Measurements from ENCODE around the gene BCL2L12. TPM values are rescaled to one million over a fixed set of nuclear protein-coding genes. Genes with fewer than 3 reads are reported as not detected.

BCL2L12 gene
- total RNA-seq, 2 experiments from 2014 or later: 63.4 to 64.6 TPM

DNA sequence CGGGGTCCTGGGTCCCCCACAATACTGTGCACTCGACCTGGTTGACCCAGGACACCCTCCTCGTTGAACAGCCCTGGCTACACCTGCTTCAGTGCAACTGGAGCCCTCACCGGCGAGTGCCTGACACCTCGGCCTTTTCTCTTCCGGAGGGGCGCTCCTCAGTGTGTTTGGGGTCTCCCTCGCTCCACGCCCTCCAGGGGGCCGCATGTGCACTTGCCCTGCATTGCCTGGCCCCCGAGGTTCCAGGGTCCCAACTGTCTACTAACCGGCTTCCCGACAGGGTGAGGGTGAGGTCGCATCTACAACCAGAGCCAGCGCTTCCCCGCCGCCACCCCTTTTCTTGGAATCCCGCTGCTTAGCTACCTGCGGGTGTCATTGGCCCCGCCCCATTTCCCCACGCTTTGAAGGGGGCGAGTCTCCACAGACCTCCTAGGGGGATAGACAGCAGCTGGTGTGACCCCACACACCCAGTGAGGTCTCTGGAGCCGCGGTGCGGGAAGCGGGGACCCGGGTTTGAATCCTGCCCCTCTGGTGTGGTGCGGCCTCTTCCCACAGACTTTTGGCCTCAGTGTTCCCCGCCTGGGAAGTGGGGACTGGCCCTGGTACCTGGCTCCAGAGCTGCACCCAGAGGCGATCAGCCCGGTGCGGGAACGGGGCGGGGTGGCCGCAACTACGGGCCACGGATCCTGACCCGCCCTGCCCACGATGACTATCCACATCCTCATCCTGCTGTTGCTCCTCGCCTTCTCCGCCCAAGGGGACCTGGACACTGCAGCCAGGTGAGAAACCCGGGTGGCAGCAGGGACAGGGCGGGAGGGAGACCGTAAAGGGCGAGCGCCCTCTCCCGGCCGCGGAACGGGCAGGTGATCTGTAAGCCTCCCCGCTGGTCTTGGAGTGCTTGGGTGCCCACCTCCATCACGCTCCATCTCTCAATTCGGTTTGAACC lies 23.7 kb downstream of the BCL2L12 start, which contains the start of gene ADM5:
ADM5 (plus strand) TSS at position 462 of the 946 bp plus-strand sequence; CDS start at position 706, 244 bp downstream.
- Mint-ChIP-seq H3K9me3 (no peaks in the 10 kb centered on the region), H3K27me3 (peaks cover 14% of the 10 kb centered on the region), H3K4me3 (no peak within 1 kb of the TSS), H3K4me1 (ENCODE audit: low read depth) (peaks cover 26% of the 10 kb centered on the region), H3K36me3 (ENCODE audit: low read depth) (peaks cover 35% of the 10 kb centered on the region), H3K27ac (no peak within 1 kb of the TSS)
- ChIA-PET CTCF (interaction anchor here (1.4 to 4.6 kb wide), 4 partner anchors 8 to 17 kb away, joined by 4 to 19 read pairs (median 4); no protein-coding TSS in a partner anchor), POLR2A (interaction anchor here (1.0 to 4.0 kb wide), 5 partner anchors 11 to 73 kb away, joined by 3 to 23 read pairs (median 6); partner anchors contain the start of gene PRMT1)
- ATAC-seq: peak; percentile 52
- TF ChIP-seq, protein P1, sequence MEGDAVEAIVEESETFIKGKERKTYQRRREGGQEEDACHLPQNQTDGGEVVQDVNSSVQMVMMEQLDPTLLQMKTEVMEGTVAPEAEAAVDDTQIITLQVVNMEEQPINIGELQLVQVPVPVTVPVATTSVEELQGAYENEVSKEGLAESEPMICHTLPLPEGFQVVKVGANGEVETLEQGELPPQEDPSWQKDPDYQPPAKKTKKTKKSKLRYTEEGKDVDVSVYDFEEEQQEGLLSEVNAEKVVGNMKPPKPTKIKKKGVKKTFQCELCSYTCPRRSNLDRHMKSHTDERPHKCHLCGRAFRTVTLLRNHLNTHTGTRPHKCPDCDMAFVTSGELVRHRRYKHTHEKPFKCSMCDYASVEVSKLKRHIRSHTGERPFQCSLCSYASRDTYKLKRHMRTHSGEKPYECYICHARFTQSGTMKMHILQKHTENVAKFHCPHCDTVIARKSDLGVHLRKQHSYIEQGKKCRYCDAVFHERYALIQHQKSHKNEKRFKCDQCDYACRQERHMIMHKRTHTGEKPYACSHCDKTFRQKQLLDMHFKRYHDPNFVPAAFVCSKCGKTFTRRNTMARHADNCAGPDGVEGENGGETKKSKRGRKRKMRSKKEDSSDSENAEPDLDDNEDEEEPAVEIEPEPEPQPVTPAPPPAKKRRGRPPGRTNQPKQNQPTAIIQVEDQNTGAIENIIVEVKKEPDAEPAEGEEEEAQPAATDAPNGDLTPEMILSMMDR (IDR thresholded peaks at IDR 0.05): peak; percentile 69
- DNase-seq: peak; percentile 58
- intact Hi-C loops (cut with micrococcal nuclease): no loop called here

DNA sequence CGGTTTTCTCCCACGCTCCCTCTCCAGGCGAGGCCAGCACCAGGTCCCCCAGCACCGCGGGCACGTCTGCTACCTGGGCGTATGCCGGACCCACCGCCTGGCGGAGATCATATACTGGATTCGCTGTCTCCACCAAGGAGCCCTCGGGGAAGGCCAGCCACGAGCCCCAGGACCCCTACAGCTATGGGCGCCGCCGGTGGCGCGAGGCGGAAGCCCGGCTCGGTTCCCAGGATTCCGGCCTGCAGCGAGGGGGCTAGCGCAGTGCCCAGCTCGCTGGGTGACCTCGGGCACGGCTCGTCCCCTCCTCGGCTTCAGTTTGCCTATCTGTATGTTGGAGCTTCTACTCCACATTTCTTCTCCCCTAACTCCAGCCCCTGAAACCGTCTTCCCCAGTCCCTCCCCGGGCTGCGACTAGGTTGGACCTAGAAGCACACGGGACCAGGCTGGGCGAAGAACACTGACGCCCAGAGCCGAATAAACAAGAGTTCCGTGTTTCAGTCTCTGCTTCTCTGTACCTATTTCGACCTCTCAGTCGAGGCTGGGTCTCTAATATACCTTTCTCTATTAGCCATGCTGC lies 24.4 kb downstream of the BCL2L12 start:
- ChIA-PET CTCF (interaction anchor here (1.4 to 4.6 kb wide), 3 partner anchors 9 to 18 kb away, joined by 4 to 19 read pairs (median 5); no protein-coding TSS in a partner anchor), POLR2A (interaction anchor here (0.7 to 4.0 kb wide), 6 partner anchors 12 to 104 kb away, joined by 3 to 23 read pairs (median 4); partner anchors contain the start of gene PRMT1)
- peaks cover 26% of the 10 kb centered on the region for H3K4me1 Mint-ChIP-seq (ENCODE audit: low read depth)
- TF ChIP-seq, protein P1 (IDR thresholded peaks at IDR 0.05): peak; percentile 31
- no peak for ATAC-seq
- DNase-seq: no peak
- intact Hi-C loops (cut with micrococcal nuclease): no loop called here
- H3K9me3 Mint-ChIP-seq: no peaks in the 10 kb centered on the region
- H3K36me3 Mint-ChIP-seq (ENCODE audit: low read depth): peaks cover 31% of the 10 kb centered on the region
- peaks cover 14% of the 10 kb centered on the region for H3K27me3 Mint-ChIP-seq
- H3K4me3 Mint-ChIP-seq: no peak overlapping the region
- H3K27ac Mint-ChIP-seq: no peak overlapping the region

DNA sequence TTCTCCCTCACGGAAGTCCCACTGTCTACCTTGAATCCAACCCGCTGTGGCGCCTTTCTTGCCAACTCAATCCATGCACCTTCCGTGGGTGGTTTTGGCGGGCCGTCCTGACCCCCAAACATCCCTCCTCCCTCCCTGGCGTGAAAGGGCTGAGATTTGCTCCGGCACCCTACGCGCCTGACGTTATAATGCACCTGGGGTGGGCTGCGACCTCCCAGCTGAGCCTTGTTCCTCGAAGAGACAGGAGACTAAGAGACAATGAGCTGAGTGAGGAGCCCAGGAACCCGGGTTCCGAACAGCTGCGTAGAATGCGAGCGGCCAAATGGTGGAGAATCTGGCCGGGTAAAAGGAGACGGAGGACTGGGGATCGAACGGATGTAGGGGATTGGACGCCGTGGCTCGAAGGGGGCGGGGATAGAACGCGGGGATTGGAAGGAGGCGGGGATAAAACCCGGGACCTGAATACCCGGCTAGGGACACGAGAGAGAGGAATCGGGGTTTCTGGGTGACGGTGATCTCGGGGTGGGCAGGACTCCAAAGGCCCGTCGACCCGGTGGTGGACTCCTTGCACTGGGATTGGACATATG lies 25.0 kb downstream of the BCL2L12 start, which contains the start of gene CPT1C:
CPT1C (plus strand) TSS at position 461 of the 587 bp plus-strand sequence. CDS start 1,137 bp downstream, outside the sequence.
- intact Hi-C loops (cut with micrococcal nuclease): no loop called here
- ChIA-PET CTCF (interaction anchor here (1.6 to 4.6 kb wide), 2 partner anchors 10 to 12 kb away, joined by 5 to 19 read pairs; no protein-coding TSS in a partner anchor), POLR2A (interaction anchor here (0.7 to 4.0 kb wide), 5 partner anchors 12 to 104 kb away, joined by 3 to 23 read pairs (median 4); partner anchors contain the start of gene PRMT1)
- Mint-ChIP-seq H3K4me1 (ENCODE audit: low read depth) (peaks cover 26% of the 10 kb centered on the region), H3K9me3 (no peaks in the 10 kb centered on the region), H3K36me3 (ENCODE audit: low read depth) (peaks cover 26% of the 10 kb centered on the region), H3K27ac (no peak within 1 kb of the TSS), H3K27me3 (peaks cover 14% of the 10 kb centered on the region), H3K4me3 (peak within 1 kb of the TSS; percentile 60)
- ATAC-seq (peak; percentile 63), DNase-seq (peak; percentile 60)
- TF ChIP-seq, protein P1 (IDR thresholded peaks at IDR 0.05): no peak

DNA sequence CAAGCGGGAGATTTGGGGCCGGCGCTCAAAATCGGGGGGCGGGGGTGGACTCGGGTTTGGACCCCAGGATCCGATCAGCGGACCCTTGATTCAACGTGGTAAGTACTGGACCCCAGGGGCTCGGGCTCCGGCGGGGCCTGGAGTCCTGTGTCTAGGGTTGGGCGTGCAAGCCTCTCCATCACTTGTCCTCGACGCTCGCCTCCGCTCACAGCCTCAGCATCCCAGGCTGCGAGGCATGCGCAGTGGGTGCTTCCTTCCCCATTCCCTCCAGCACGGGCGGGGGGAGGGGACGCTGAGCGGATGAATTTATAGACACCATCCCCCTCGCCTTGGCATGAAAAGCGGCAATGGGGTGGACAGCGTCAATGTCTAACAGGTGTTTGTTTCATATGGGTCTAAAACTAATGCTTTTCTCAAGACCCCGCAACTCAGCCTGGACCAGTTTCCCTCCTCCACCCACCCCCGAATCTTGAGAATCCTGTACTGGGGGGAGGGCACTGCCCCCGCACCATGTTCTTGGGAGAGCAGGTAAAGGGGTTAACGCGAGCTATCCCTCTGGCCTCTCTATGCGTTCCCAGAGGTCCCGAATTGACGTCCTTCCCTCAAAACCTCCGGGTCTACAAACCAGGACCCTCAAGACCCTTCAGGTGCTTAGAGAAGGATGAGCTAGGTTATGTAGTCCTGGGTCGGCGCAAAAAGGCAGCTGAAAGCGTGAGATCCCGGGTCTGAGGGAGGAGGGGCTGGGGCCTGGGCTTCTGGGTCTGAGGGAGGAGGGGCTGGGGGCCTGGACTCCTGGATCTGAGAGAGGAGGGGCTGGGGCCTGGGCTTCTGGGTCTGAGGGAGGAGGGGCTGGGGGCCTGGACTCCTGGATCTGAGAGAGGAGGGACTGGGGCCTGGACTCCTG lies 25.8 kb downstream of the BCL2L12 start:
- CTCF ChIA-PET: interaction anchor here (4.6 kb wide), 1 partner anchor 10 kb away, joined by 19 read pairs; no protein-coding TSS in a partner anchor
- peak overlapping the region; percentile 60 for H3K4me3 Mint-ChIP-seq
- peaks cover 14% of the 10 kb centered on the region for H3K27me3 Mint-ChIP-seq
- peaks cover 24% of the 10 kb centered on the region for H3K36me3 Mint-ChIP-seq (ENCODE audit: low read depth)
- TF ChIP-seq, protein P1 (IDR thresholded peaks at IDR 0.05): no peak
- peaks cover 26% of the 10 kb centered on the region for H3K4me1 Mint-ChIP-seq (ENCODE audit: low read depth)
- POLR2A ChIA-PET: interaction anchor here (0.9 to 4.0 kb wide), 4 partner anchors 10 to 103 kb away, joined by 3 to 23 read pairs (median 4); partner anchors contain the start of gene PRMT1
- ATAC-seq (peak; percentile 19), DNase-seq (peak; percentile 44)
- intact Hi-C loops (cut with micrococcal nuclease): no loop called here
- no peak overlapping the region for H3K27ac Mint-ChIP-seq
- H3K9me3 Mint-ChIP-seq: no peaks in the 10 kb centered on the region
